ENCODE data around the gene NDUFV1.
A peak's percentile ranks its signal among the peaks of the same experiment; 100 is the strongest.

NDUFV1 gene

DNA sequence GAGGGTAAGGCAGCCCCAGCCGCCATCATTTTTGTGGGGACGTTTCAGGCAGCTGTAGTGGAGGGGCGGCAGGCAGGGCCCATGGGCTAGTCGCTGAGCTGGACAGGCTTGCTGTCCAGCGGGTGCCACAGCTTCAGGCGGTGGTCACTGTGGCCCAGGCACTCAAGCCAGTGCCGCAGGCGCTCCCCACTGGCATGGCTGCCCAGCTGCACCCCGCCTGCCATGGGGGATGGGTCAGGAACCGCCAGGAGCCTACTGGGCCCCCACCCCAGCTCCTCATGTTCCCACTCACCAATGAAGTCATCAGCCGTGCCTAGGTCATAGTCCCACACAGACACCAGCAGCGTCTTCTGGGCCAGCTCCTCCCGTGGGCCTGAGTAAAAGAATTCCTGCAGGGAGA lies 6.0 kb downstream of the NDUFV1 start:
- TF ChIP-seq, protein P1, sequence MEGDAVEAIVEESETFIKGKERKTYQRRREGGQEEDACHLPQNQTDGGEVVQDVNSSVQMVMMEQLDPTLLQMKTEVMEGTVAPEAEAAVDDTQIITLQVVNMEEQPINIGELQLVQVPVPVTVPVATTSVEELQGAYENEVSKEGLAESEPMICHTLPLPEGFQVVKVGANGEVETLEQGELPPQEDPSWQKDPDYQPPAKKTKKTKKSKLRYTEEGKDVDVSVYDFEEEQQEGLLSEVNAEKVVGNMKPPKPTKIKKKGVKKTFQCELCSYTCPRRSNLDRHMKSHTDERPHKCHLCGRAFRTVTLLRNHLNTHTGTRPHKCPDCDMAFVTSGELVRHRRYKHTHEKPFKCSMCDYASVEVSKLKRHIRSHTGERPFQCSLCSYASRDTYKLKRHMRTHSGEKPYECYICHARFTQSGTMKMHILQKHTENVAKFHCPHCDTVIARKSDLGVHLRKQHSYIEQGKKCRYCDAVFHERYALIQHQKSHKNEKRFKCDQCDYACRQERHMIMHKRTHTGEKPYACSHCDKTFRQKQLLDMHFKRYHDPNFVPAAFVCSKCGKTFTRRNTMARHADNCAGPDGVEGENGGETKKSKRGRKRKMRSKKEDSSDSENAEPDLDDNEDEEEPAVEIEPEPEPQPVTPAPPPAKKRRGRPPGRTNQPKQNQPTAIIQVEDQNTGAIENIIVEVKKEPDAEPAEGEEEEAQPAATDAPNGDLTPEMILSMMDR (IDR thresholded peaks at IDR 0.05; ENCODE audit: insufficient read depth, low read depth, low read length, missing control alignments), result no peak
- DNase-seq (ENCODE audit: low read depth), result no peak
- H3K4me3 ChIP-seq (ENCODE audit: low read depth, low read length), result no peak overlapping the region

DNA sequence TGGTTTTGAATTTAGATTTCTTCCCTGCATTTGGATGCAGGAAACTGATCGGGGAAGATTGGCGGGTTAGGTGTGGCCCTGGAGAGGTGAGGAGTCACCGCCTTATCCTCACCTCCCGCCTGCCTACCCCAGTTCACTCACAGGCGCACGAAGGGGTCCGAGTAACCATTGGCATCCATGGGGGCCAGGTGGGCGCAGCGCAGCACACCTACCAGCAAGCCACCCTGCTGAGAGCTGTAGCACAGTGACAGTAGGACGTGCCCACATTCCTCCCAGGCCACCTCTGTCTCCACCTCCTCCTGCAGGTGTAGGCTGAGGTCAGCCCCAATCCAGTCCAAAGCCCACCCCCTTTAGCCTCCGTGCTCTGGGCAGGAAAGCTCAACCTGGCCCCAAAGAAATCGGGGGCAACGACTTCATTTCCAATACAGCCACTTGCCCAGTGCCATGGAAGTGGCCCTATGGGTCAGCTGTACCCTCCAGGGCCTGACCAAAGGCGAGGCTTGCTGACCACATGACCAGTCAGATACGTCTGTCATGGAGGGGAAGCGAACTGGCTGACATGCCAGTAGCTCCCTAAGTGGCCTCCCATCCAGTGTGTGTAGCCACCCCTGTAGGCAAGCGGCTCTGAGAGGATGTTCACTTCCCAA lies 6.7 kb downstream of the NDUFV1 start:
- no peak overlapping the region; the same call in 1 of the 2 replicates for H3K4me3 ChIP-seq (ENCODE audit: low read depth, low read length)
- TF ChIP-seq, protein P1 (IDR thresholded peaks at IDR 0.05; ENCODE audit: insufficient read depth, low read depth, low read length, missing control alignments), result no peak
- no peak for DNase-seq (ENCODE audit: low read depth)

DNA sequence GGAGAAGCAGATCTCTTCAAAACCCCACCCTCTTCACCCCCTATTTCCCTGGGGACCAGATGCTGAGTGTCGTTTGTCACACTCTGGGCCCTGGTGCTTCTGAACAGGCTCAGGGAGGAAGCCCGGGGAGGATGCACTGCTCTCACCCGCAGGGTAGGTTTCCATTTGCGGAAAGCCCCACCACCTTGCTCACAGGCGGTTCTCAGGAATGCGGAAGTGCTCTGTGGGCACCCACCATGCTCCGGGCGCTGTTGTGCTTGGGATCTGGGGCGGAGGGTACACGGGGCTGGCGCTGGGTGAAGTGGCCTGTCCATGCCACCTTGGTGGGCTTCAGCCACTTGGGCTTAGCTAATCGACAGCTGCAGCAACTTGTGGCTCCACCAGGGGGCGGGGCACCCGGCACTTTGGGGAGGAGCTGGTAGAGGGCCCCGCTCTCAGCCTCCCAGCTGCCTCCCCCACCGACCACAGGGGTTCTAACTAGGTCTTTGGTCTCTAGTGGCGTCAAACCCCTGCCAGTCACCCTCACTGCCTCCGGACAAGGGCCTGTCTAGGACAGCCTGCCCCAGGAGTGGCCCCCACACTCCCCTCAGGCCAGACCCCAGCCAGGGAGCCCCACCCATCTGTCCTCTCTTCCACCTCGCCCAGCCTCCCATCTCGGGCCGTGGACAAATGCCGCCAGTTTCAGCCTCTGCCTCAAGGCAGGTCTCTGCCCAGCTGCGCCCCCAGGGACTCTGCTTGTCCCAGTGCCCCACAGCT lies 7.4 kb downstream of the NDUFV1 start:
- DNase-seq (ENCODE audit: low read depth), result peak; percentile 96
- TF ChIP-seq, protein P1 (IDR thresholded peaks at IDR 0.05; ENCODE audit: insufficient read depth, low read depth, low read length, missing control alignments), result peak; percentile 52
- H3K4me3 ChIP-seq (ENCODE audit: low read depth, low read length), result peak overlapping the region; percentile 47

DNA sequence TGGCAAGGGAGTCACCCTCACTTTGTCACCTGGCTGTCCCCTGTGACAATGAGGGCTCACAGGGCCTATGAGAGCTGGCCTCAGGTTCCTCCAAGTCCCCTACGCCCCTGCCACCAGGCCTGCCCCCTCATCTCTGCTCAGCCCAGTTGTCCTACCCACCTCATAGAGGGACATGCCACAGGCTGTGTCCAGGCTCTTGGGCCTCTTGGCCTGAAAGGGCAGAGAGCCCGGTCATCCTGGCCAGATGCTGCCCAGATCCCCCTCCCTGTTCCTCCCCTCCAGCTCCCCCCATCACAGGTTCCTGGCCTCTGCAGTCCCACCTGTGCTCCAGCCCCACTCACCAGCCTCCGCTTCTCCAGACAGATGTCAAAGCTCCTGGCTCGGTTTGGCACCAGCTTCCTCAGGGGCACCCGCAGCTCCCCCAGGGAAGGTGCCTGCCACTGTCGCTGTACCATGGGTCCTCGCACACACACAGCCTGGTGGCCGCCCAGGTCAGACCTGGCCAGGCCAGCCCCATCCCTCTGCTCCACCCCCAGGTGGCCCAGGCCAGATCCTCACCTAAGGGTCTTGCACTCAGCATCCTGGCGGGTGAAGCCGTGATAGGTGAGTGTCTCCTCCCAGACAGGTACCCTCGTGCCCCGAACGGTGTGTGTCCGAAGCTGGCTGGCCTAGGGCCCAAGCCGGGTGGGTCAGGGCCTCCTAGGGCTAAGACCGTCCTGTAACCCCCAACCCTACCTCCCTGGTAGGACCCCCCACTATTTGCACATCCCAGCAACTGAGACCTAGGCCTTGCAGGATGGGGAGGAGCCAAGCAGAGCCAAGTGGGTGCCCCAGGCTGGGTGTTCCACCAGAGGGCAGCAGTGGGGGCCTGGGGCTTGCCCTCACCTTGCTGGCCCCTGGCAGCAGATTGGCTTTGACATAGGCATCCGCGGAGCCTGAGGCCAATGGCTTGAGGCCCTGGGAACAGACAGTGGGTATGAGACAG lies 8.3 kb downstream of the NDUFV1 start:
- peak overlapping the region; percentile 47 for H3K4me3 ChIP-seq (ENCODE audit: low read depth, low read length)
- TF ChIP-seq, protein P1 (IDR thresholded peaks at IDR 0.05; ENCODE audit: insufficient read depth, low read depth, low read length, missing control alignments), result peak; percentile 71
- peak; percentile 64 for DNase-seq (ENCODE audit: low read depth)

DNA sequence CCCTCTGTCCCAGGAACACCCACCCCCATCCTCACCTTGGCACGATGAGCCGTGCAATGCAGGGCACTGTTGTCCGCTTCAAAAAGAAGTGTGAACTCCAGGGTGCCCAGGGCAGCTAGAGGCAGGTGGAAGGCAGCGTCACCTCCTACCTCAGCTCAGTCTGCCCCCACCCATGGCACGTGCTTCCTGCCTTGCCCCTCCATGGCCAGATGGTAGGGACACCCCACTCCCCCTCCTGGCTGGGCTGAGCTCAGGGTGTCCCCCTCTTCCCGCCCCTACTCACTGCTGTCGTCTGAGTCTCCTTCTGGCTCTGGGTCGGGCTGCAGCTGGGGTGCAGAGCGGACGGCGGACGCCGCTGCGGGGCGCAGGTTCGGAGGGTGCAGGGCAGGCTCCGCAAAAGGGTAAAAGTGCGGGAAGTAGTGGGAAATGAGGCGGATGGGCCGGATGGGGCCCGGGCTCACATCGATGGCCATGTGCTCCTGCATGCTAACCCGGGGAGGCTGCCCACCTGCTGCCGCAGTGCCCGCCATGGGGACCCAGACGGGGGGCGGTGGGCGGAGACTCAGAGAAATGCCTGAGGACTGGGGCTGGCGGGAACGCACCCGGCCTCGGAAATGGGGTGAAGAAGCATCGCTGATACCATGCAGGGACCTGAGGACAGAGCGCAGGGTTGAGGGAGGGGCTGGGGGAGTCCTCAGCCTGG lies 9.1 kb downstream of the NDUFV1 start:
- no peak for DNase-seq (ENCODE audit: low read depth)
- TF ChIP-seq, protein P1 (IDR thresholded peaks at IDR 0.05; ENCODE audit: insufficient read depth, low read depth, low read length, missing control alignments), result no peak
- H3K4me3 ChIP-seq (ENCODE audit: low read depth, low read length), result no peak overlapping the region
